Measurements from ENCODE around the gene RNF208.

Gene RNF208

DNA sequence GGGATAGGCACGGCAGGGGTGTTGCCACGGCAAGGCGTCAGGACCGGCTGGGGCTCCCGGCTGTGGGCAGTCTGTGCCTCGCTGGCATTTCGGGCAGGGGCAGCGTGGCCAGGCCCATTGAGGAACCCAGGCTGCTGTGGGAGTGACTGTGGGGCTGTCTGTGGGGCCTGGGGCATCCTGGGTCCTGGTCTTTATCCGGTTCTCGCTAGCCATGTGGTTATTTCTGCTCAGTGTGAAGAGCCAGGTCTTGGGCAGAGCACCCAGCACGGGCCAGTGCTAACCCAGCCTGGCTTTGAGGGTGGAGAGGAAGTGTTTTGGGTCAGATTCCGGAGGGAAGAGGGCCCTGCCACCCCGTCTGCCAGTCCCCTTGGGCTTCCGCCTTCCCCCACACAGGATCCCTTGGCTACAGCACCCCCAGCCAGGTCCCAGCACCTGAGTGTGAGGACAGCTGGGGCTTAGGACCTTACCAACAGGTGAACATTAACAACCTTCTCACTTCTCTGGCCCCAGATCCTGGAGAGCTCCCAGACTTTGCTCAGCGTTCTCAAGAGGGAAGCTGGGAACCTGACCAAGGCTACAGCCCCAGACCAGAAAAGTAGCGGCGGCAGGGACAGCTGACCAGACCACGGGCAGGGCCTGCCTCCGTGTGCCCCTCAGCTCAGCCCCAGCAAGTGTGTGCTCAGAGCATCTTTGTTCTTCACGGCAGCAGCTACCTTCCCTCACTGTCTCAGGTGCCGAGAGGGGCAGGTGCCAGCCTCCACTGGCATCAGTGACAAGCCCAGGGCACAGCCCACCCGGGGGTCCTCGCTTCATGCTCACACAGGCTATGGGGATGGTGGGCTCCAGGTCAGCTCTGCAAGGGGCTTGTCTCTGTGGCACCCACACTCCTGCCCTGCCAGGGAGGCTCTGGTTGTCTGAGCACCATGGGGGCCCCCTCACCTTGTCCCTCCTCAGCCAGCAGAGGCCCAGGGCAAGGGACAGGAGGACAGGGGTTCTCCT is 32.4 kb downstream of the RNF208 start:
- no peak for DNase-seq

DNA sequence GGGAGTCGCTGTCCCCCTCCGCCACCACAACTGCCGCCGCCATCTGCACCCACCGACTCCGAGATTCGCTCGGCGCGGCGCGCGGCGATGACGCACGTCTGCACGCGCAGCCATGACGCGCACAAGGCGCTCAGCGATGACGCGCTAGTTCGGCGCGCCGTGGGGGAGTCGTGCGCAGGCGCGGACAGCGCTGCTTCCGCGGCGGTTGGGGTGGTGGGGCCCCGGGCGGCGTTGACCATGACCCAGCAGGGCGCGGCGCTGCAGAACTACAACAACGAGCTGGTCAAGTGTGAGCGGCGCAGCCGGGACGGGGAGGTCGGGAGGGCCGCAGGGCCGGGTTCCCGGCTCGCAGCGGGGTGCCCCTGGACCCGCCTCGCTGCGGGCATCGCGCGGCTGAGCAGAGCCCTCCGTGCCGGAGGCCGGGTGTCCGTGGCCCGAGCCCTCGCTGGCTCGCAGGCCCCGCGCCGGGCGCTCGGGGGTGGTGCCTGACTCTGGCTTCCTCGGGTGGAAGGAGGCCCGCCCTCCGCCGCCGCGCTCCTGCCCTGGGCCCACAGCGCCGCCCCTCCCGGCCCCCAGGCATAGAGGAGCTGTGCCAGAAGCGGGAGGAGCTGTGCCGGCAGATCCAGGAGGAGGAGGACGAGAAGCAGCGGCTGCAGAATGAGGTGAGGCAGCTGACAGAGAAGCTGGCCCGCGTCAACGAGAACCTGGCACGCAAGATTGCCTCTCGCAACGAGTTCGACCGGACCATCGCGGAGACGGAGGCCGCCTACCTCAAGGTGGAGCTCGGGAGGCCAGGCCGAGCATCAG is 33.3 kb downstream of the RNF208 start, which contains the start of the genes ANAPC2 and SSNA1:
Gene ANAPC2 (minus strand): TSS at position 71 of the 807 bp plus-strand sequence. CDS start 28 bp downstream, at position 43.
Gene SSNA1 (plus strand): TSS at position 187 of the 807 bp plus-strand sequence. CDS start 51 bp downstream, at position 238.
- peak; percentile 97 for DNase-seq

DNA sequence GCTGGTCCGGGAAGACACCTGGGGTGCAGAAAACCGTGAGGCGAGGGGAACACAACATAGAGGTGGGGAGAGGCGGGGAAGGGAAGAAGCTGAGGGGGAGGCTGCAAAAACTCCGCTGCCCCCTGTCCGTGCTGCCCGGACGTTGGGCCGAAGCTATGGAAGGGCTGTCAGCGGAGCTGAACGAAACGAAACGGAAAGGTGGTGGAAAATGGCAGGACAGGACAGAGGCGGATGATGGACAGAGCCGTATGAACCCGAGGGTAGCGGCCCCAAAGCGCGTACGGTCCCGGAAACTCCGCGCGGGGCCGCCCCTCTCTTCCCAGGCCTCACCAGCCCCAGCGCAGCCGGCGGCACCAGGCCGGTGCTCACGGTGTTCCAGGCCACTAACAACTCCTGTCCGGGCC is 34.0 kb downstream of the RNF208 start:
- no peak for DNase-seq

DNA sequence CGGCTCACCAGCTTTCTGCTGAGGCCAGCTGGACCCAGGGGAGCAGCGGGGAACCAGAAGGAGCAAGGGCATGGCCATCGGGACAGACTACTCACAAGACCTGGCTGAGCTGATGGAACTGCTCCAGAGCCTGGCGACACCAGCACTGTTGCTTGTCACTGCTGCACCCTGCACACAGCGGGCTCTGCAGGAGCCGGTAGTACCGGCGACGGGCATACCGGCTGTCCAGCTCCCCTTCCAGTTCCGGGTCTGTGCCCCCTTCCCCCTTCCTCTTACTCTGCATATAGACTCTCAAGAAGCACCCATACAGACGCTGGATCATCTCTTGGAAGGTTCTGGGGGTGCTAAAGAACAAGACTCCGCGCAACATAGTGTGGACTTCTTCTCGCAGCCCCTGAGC is 34.7 kb downstream of the RNF208 start:
- no peak for DNase-seq

DNA sequence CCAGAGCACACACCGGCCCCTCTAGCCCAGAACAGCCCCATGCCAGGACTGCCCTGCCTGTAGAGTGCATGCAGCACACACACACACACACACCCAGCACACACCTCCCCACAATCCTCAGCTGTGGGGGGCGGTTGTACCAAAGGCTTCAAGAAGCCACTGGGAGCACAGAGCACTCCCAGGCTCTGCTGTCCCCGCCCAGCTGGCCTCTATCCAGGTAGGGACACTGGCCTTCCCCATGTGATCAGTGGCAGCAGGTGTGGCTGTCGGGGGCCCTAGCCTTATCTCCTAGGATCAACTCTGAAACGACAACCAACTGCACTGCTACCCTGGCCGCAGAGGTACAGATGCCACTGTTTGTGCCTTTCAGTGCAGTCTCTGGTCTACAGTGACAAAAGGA is 35.7 kb downstream of the RNF208 start:
- DNase-seq, result no peak

DNA sequence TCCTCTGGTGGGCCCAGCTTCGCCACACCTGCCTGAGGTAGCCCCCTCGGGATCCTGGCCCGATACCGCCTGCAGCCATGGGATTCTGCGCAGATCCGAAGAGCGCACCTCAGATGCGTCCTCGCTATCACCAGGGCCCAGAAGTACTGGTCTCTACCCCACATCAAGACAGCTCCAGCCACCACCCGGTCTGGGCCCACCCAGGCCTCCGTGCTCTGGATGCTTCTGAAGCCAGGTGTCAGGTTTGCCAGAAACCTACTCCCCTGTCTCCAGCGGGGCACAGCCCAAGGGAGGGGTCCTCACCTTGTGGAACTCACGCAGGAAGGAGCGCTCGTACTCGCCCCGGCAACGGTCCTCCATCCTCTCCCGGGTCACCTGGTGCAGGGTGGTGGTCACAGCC is 36.1 kb downstream of the RNF208 start:
- DNase-seq, result no peak

DNA sequence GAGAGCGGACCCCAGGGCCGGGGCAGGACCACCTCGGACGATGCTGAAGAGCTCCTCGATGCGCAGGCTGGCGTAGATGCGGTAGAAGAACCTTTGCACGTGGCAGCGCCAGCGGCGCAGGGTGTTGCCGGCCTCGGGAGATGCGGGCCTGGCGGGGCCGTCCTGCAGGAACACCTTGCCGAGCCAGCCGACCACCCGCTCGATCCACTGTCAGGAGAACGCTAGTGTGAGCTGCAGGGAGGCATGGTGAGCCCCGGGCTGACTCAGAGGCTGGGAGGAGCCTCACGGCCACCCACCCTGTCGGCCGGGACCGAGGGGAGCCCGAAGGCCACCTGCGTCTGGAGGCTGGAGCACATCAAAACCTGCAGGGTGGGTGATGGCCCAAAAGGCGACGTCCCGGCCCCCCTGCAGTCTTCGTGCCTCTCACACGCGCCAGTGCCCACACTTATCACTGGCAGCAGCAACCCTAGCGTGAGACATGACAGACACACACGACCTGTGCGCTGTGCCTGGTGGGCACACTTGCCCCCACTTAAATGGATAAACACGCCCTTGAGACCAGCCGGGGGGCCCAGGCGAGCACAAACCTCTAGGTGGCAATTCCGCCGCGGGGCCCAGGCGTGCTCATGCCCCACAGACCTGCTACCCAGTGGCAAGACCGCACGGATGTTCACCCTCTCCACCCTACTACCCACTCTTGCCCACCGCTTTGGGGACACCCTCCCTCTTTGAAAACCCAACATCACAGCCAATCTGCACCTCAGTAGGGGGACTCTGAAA is 37.0 kb downstream of the RNF208 start:
- DNase-seq, result no peak

DNA sequence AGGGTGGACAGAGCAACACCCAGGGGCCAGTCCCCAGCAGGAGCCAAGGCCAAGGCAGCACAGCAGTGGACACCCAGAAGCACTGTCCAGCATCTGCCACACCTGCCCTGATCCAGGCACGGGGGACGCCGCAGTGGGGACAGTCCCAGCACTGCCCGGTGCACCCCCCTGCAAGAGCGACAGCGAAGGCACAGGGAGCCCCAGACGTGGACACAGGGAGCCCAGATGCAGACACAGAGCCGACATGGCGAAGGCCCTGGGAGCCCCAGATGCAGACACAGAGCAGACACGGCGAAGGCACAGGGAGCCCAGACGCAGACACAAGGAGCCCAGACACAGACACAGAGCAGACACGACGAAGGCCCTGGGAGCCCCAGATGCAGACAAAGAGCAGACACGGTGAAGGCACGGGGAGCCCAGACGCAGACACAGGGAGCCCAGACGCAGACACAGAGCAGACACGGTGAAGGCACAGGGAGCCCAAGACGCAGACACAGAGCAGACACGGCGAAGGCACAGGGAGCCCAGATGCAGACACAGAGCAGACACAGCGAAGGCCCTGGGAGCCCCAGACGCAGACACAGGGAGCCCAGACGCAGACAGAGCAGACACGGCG is 38.0 kb downstream of the RNF208 start:
- no peak for DNase-seq

DNA sequence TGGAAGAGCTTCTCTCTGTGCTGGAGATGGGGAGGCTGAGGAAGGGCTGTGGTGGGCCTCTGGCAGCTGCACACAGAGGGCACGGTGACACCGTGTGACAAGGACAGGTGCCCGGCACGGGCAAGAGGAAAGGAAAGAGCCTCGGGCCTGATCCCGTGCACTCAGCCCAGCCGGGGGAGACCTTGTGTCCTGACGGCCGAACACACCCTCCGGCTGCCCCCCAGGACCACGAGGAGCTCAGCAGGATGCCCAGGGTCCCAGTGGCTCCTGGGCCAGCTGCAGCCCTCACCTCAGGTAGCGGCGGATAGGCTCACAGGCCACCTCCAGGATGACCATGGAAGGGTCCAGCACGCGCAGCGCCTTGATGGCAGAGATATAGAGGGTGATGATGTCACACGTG is 39.2 kb downstream of the RNF208 start:
- DNase-seq, result no peak

DNA sequence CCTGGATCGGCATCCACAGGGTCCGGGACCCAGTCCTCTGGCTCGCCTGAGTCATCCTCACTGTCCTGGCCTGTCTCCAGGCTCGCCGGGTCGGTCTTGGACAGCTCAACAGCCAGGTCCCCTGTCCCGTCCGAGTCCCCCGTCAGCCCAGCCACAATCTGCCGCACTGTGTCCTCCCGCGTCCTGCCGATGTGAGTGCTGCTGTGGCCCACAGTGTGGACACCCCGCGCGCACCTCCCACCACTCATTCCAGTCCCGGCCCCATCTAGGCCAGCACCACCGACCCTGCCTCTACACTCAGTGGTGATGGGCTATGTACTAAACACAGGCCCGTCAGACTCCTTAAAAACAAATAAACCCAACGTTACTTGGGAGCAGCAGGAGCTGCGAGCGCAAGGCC is 40.4 kb downstream of the RNF208 start:
- no peak for DNase-seq

DNA sequence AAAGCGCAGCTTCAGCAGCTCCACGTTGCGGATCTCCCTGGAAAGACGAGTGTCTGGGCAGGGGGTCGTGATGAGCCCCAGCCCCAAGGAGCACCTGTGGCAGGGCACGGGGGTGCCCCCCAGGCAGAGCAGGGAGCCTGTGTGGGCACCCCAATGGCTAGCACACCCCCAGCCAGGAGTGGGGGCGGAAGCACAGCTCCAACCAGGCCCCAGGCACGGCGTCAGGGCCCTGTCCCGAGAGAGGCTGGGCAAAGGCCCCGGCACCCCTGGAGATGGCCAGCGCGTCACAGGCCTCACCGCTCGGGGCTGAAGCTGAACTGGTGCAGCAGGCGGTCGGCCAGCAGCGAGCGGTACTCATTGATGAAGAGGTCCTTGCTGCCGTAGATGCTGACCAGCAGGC is 41.5 kb downstream of the RNF208 start:
- no peak for DNase-seq

DNA sequence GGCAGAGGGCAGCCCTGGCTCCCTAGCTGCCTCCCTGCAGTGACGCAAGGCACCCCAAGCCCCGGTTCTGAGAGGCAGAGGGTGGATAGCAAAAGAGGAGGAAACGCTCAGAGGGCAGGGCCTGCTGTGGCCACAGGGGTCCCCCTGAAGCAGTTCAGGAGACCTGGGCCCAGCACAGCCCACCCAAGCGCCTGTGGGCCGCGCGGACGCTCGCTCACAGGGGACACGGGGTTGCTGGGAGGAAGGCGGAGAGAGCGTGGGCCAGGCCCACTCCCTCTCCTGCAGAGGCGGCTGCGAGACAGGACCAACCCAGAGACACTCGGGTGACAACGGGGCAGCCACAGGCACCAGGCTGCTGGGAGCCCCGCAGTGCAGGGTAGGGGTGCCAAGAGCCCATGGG is 42.3 kb downstream of the RNF208 start:
- DNase-seq, result no peak

DNA sequence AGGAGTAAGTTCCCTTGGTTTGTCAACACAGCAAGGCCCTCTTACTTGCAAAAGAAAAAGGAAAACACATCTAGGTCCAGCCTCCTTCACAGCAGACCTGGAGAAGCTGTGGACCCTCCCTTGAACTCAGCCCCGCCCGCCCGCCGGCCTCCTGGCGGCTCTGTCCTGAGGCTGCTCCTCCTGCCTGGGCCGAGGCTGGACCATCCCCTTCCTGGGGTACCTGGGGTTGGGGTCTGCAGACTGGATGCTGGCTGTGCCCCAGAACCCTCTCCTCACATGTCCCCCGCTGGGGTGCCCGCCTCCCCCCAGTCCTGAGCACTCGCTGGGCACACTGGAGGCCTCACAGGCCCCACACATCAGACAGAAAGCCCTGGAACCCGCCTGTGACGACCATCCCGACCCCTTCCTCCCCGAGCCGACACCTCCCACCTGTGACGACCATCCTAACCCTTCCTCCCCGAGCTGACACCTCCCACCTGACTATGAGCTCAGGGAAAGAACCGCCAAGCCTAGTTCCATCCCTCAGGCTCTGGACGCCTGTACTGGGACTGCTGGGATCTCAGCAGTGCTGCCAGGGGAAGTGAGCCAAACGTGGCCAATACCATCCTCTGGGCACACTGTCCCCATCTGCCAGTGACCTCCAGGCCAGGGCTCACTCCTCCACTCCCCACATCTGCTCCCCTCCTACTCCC is 43.0 kb downstream of the RNF208 start:
- DNase-seq, result no peak

DNA sequence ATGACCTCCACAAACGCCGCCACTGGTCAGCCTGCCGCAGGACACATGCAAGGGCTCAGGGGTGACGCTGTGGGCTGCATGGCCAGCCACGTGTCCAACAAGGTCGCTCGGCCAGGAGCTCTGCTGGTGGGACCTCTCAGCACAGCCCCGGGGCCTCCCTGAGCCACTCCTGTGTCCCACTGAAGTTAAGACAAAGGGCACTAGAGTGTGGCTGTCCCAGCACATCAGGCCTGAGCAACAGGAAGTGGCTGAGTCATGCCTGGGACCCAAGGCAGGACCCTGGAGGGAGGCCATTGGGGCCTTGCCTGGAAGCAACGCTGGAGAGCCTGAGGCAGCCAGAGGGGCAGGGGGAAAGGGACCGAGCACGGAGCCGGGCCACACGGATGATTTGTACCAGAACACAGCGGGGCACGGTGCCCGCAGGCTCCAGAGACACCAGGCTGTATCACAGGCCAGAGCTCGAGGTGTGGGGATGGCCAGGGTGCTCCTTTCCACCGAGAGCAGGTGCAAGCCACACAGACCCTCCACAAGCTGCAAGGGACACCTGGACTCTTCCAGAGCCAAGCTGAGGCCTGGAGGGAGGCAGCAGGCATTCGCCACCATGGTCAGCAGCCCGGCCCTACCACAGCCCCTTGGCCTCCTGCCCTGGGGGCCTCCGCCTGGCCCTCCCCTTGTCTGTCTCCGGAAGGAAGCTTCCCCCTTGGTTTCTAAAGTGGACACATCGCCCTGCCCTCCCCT is 43.7 kb downstream of the RNF208 start:
- no peak for DNase-seq

DNA sequence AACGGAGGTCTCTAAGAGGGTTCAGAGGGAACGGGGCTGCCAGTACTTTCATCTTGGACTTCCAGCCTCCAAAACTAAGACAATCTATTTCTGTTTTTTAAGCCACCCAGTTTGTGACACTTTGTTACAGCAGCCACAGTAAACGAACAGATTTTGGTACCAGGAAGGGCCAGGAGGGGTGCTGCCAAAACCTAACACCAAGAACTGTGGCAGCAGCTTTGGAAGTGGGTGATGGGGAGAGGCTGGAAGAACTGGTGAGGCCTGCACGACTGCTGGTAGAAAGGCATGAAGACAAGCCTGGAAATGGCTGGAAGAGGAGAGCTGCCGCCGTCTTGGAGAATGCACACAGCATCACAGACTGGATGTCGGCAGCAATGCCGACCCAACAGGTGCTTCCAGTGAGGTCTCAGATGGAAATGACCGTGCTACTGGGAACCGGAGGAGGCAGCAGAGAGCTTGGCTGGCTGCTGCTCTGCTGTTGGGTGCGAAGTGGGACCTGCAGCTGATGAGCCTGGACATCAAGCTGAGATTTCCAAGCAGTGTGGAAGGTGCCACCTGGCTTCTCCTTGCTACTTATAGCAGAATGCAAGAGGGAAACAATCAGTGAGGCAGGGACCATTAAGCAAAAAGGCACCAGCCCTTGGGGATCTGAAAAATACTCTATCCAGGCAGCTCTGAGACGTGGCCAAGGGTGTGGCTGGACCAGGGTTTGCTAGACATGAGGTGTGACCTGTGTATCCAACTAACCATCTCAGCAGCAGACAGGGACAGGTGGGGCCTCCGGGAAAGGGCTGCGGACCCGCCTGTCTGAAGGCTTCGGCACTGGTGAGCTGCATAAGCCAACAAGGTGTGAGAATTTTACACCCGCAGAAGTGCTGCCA is 45.5 kb downstream of the RNF208 start:
- peak; percentile 75 for DNase-seq

DNA sequence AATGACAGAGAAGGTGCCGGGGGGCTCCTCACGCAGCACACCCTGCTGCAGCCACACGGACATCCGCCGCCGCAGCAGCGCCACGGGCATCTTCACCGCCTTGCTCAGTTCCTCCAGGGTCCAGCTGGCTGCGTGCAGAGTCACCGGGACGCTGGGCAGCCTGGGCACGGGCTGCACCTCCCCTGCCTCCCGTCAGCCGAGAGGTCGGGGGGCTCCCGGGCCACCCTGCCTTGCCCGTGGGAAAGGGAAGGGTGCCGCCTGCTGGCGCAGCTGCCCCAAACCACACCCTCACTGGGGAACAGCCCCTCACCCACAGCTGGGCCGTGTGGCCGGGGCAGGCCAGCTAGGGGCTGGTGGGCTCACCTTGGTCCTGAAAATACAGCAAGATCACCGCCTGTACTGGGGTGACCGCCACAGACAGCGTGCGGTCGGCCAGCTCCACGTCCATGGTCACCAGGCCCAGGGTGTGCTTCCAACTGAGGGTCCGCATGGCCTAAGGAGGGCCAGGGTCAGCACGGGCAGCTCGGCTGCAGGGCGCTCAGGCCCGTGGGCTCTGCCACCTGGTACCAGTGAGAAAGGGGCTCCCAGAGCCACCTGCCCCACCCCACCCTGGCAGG is 46.6 kb downstream of the RNF208 start:
- no peak for DNase-seq

DNA sequence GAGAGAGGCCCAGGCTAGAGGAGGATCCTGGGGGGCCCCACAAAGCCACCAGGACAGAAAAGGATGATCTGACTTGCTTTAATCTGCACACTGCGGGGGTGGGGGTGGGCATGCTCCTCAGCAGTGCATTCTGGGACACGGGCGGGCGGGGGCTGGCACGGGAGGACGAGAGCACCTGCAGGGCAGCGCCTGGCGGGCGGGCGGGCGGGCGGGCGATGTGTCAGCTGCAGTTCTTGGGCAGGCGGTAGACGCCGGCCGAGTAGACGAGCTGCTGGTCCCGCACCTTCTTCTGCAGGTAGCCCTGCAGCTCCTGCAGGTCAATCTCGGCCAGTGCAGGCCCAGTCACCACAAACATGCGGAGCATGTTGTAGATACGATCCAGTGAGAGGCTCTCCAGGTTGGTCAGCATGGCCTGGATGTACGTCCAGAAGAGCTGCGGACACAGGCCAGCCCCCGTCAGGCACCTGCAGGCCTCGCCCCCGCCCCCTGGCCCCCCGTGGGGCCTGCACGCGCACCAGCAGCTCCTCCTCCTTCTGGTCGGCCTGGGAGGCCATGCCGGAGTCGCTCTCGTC is 47.2 kb downstream of the RNF208 start:
- DNase-seq, result peak; percentile 76

DNA sequence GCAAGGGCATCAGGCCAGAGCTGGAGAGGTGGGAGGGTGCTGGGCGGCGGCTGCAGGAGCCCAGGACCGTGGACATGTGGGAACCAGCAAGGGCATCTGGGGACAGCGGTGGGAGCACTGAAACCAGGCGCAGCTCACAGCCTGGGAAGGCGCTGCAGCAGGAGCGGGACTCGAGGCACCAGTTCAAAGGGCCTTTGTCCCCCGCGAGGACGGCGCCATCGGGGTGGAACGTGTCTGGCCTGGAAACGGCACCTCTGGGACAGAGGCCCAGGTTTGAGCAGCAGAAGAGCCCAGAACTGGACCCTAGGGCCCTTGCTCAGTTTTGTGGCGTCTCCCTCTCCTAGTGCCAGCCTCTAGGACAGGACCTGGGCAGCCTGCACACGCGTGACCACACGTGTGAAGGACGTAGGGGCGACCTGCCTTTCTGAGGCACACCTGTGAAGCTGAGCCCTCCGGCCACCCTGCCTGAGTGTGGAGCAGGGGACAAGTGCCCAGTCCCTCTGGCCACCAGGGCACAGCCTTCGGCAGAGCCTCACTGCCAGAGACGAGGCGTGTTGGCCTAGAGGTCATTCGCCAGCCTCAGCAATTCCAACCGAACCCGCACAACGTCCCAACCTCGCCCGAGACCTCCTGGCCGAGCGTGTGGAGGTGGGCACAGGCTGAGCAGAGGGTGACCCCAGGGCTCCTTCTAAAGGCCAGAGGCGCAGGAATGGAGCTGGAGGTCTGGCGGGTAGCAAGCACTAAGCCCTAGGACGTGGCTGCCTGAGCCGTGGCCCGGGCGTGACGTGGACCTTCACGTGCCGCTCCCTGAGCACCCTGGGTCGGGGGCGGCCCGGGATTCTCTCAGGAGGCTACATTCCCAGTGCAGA is 48.0 kb downstream of the RNF208 start:
- no peak for DNase-seq

Measured in NCI-H69 (cell line).